KMS-11 (cell line): ENCODE data around the gene RUNX1.
A peak's percentile ranks its signal among the peaks of the same experiment; 100 is the strongest.

ENCODE experiments used
- H2AFZ ChIP-seq: fragments of 200-600 bp; sonication (generic); 2 replicates; pipeline ENCODE4 v1.6.1; 2016; ENCODE audit warnings: antibody characterized with exemption, mixed run types, low read depth
- H3K27ac ChIP-seq: fragments of 200-600 bp; sonication (generic); 2 replicates; pipeline ENCODE4 v1.6.1; 2016; ENCODE audit warnings: mild to moderate bottlenecking, mixed run types
- H3K27me3 ChIP-seq: fragments of 200-600 bp; sonication (generic); 2 replicates; pipeline ENCODE4 v1.6.1; 2017; ENCODE audit warnings: mild to moderate bottlenecking, low read depth, mixed run types, moderate library complexity; ENCODE audit not compliant: insufficient read depth
- H3K36me3 ChIP-seq: fragments of 200-600 bp; sonication (generic); 2 replicates; pipeline ENCODE4 v1.6.1; 2017; ENCODE audit warnings: mild to moderate bottlenecking, mixed run types; ENCODE audit not compliant: insufficient read depth
- H3K4me1 ChIP-seq: fragments of 200-600 bp; sonication (generic); 2 replicates; pipeline ENCODE4 v1.6.1; 2016; ENCODE audit warnings: mild to moderate bottlenecking, low read depth, mixed run types; ENCODE audit not compliant: poor library complexity, severe bottlenecking
- H3K4me2 ChIP-seq: fragments of 200-600 bp; sonication (generic); 2 replicates; pipeline ENCODE4 v1.7.0; 2016; ENCODE audit warnings: mild to moderate bottlenecking, mixed run types
- H3K4me3 ChIP-seq: fragments of 200-600 bp; sonication (generic); IDR thresholded peaks from 2 replicates; pipeline ENCODE4 v1.6.1; 2017; ENCODE audit warnings: low read depth, low read length, mixed read lengths; ENCODE audit not compliant: insufficient read depth
- H3K79me2 ChIP-seq: fragments of 200-600 bp; sonication (generic); 2 replicates; pipeline ENCODE4 v1.6.1; 2016; ENCODE audit warnings: low read depth, mixed run types; ENCODE audit not compliant: insufficient read depth
- H3K9ac ChIP-seq: fragments of 200-600 bp; sonication (generic); 2 replicates; pipeline ENCODE4 v1.6.1; 2016; ENCODE audit warnings: mild to moderate bottlenecking, mixed run types
- H4K20me1 ChIP-seq: fragments of 200-600 bp; sonication (generic); 2 replicates; pipeline ENCODE4 v1.6.1; 2016; ENCODE audit warnings: mild to moderate bottlenecking, mixed run types; ENCODE audit not compliant: insufficient read depth
- TF ChIP-seq, protein P1 (sequence below): fragments of 200-600 bp; sonication (generic); conservative IDR thresholded peaks from 2 replicates; pipeline ENCODE4 v1.6.1; 2017; ENCODE audit warnings: low read depth, mild to moderate bottlenecking, antibody characterized with exemption, low read length, moderate library complexity, mixed read lengths

Gene RUNX1

DNA sequence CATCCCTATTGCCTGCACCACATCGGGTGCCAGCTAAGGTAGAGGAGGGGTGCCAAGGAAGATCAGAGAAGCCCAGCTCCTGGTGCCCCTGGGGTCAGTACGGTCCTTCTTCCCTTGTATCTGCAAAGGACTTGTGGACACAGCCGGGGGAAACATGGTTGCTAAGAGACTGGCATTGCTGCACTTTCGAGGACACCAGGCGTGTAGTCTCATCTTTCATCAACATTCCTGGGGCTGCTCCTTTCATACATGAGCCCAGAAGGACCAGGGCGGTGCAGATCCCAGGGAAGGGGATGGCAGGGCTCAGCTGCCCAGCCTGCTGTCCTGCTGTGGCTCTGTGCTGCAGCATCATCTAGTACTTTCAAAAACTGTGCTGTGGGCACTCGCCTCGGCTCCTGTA lies 61.0 kb downstream of the RUNX1 start:
- Histone ChIP-seq H3K4me3 (no peak overlapping the region), H3K36me3 (no peaks in the 10 kb centered on the region), H3K4me1 (peaks cover 39% of the 10 kb centered on the region), H2AFZ (no peak overlapping the region), H3K27me3 (peaks cover 8% of the 10 kb centered on the region; the same call in 1 of the 2 replicates), H3K79me2 (no peaks in the 10 kb centered on the region), H3K4me2 (peak overlapping the region; percentile 78), H3K27ac (no peak overlapping the region), H4K20me1 (no peaks in the 10 kb centered on the region), H3K9ac (no peak overlapping the region; the same call in 1 of the 2 replicates)
- TF ChIP-seq, protein P1, sequence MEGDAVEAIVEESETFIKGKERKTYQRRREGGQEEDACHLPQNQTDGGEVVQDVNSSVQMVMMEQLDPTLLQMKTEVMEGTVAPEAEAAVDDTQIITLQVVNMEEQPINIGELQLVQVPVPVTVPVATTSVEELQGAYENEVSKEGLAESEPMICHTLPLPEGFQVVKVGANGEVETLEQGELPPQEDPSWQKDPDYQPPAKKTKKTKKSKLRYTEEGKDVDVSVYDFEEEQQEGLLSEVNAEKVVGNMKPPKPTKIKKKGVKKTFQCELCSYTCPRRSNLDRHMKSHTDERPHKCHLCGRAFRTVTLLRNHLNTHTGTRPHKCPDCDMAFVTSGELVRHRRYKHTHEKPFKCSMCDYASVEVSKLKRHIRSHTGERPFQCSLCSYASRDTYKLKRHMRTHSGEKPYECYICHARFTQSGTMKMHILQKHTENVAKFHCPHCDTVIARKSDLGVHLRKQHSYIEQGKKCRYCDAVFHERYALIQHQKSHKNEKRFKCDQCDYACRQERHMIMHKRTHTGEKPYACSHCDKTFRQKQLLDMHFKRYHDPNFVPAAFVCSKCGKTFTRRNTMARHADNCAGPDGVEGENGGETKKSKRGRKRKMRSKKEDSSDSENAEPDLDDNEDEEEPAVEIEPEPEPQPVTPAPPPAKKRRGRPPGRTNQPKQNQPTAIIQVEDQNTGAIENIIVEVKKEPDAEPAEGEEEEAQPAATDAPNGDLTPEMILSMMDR = no peak

DNA sequence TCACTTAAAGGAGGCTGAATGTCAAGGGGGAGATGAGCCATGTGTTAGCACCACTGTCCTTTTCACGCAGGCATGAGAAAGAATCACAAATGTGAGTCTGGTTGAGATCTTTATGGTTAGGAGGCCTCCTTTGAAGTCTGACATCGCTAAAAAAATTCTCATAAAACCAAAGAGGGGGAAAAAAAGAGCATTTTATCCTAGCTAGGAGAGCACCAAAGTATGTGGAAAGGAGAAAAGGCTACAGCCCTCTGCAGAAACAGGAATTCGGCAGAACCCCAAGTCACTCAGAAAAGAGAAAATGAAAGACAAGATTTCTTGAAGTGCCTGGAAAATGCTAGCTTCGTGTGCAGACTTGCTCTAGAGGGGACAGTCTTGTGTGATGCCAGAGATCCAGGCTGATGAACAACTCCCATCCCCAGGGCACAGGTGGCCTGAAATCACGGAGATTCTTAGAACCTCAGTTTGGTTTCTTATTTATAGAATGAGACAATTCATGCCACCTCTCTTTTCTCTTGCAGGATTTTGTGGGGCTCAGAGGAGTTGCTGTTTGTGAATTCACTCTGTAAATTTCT lies 61.5 kb downstream of the RUNX1 start:
- Histone ChIP-seq H3K4me2 (peak overlapping the region; percentile 78), H4K20me1 (no peaks in the 10 kb centered on the region), H3K4me3 (no peak overlapping the region), H3K36me3 (no peaks in the 10 kb centered on the region), H3K27me3 (peaks cover 8% of the 10 kb centered on the region; the same call in 1 of the 2 replicates), H3K27ac (peak overlapping the region; percentile 50; the same call in 1 of the 2 replicates), H2AFZ (peak overlapping the region; percentile 36), H3K9ac (peak overlapping the region; percentile 40; the same call in 1 of the 2 replicates), H3K4me1 (peaks cover 45% of the 10 kb centered on the region), H3K79me2 (no peaks in the 10 kb centered on the region)
- TF ChIP-seq, protein P1 = no peak

DNA sequence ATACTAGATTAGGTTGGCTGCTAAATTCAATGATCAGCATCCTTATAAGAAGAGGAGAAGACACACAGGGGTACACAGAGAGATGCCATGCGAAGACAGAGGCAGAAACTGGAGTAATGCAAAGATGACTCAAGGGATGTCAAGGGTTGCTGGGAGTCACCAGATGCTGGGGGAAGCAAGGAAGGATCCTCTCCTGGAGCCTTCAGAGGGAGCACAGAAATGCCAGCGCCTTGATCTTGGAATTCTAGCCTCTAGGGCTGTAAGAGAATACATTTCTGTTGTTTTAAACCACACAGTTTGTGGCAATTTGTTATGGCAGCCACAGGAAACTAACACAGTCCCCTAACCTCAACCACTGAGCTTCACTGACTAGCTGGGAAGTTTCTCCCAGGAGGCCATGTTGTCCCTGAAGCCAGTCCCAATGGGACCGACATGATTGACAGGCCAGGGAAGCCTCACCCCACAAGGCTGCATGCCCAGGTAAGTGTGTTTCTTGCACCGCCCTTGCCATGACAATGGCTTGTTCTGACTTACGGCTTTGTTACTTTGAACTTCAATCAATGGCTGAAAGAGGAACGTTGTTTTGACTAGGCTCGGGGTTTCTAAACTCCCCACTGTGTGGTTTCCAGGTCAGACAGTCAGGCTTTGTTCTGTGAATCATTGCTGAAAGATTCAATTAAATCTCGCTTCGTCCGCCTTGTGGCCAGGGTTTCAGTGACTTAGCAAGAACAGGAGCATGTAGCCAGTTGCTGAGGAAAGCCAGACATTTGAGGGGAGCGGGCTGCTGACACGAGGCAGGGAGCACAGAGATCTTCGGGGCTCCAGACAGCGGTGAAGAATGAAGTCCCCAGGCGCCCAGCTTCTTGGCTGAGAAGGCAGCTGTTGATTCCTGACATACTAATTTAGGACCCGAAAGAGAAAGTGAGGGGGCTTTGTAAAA lies 62.3 kb downstream of the RUNX1 start:
- peaks cover 8% of the 10 kb centered on the region; the same call in 1 of the 2 replicates for H3K27me3 ChIP-seq
- no peaks in the 10 kb centered on the region for H3K36me3 ChIP-seq
- no peak overlapping the region for H3K4me3 ChIP-seq
- peaks cover 45% of the 10 kb centered on the region for H3K4me1 ChIP-seq
- H3K4me2 ChIP-seq = peak overlapping the region; percentile 78
- H3K27ac ChIP-seq = peak overlapping the region; percentile 50; the same call in 1 of the 2 replicates
- no peaks in the 10 kb centered on the region for H4K20me1 ChIP-seq
- TF ChIP-seq, protein P1 = no peak
- no peaks in the 10 kb centered on the region for H3K79me2 ChIP-seq
- peak overlapping the region; percentile 36 for H2AFZ ChIP-seq
- H3K9ac ChIP-seq = peak overlapping the region; percentile 40; the same call in 1 of the 2 replicates

DNA sequence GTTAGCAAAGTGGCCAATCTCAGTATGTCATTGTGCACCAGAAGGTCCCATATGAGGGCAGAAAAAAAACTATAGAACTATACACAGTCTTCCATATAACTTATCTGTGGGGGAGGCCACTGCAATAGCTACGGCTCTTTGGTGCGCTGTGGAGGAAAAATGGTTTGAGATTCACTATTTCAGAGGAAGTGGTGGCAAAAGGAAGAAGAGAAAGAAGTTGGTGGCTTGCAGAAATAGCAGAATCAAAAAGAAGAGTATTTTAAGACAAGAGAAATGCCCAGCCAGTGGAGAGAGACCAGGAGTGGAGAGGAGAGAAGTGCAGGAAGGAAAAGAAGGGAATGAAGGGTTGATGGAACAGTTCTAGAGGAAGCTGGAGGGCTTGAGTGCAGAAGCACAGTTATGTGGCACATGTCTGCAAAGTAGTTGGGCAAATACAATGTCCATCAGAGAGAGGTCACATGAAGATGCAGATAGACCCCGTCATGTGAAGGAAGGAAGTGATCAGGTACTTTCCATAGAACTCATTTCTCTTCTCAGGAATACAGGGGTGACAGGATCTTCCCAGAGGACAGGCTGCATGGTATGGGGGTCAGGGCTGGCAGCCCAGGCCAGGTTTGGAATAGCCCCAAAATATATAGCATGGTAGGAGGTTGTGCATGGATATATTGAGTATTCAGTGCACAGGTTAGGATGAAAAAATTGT lies 64.6 kb downstream of the RUNX1 start:
- Histone ChIP-seq H4K20me1 (no peaks in the 10 kb centered on the region), H3K36me3 (no peaks in the 10 kb centered on the region), H3K27ac (no peak overlapping the region), H3K4me2 (no peak overlapping the region), H3K27me3 (peaks cover 8% of the 10 kb centered on the region; the same call in 1 of the 2 replicates), H3K4me1 (peaks cover 45% of the 10 kb centered on the region), H3K79me2 (no peaks in the 10 kb centered on the region), H2AFZ (no peak overlapping the region), H3K9ac (no peak overlapping the region), H3K4me3 (no peak overlapping the region)
- TF ChIP-seq, protein P1 = no peak
